ENCODE measurements around the gene CUL9.

The CUL9 gene

GRCh38 chr6:43271944-43272343 lies 89.9 kb downstream of the CUL9 start:
- Histone ChIP-seq H3K4me3 (ENCODE audit: low read length) (no peak overlapping the region), H3K4me1 (ENCODE audit: control insufficient read depth, insufficient read depth, low read length) (peaks cover 11% of the 10 kb centered on the region), H3K27me3 (ENCODE audit: control insufficient read depth, insufficient read depth, low read length) (peaks cover 23% of the 10 kb centered on the region; the same call in 1 of the 2 replicates), H3K27ac (ENCODE audit: low read length) (no peak overlapping the region), H3K9me3 (ENCODE audit: control insufficient read depth, insufficient read depth, low read length) (no peaks in the 10 kb centered on the region), H3K36me3 (ENCODE audit: control insufficient read depth, insufficient read depth, low read length) (no peaks in the 10 kb centered on the region)
- DNase-seq (ENCODE audit: low read depth, low spot score): no peak

- no peak for DNase-seq (ENCODE audit: low read depth, low spot score)
- no peaks in the 10 kb centered on the region for H3K9me3 ChIP-seq (ENCODE audit: control insufficient read depth, insufficient read depth, low read length)
- peaks cover 15% of the 10 kb centered on the region; the same call in 1 of the 2 replicates for H3K27me3 ChIP-seq (ENCODE audit: control insufficient read depth, insufficient read depth, low read length)
- H3K4me1 ChIP-seq (ENCODE audit: control insufficient read depth, insufficient read depth, low read length): peaks cover 8% of the 10 kb centered on the region
- no peaks in the 10 kb centered on the region for H3K36me3 ChIP-seq (ENCODE audit: control insufficient read depth, insufficient read depth, low read length)
- no CpG with 5 or more reads among the region's 2 CpGs for WGBS (ENCODE audit: insufficient coverage, insufficient read length)
- no peak overlapping the region for H3K4me3 ChIP-seq (ENCODE audit: low read length)
- H3K27ac ChIP-seq (ENCODE audit: low read length): no peak overlapping the region
Observed at GRCh38 chr6:43273707-43274106, 91.7 kb downstream of the CUL9 start.

All from iPS DF 6.9 (cell line).